ENCODE results near the gene RANBP3. TPM values are rescaled to one million over a fixed set of nuclear protein-coding genes. Genes with fewer than 3 reads are reported as not detected.

RANBP3 gene
- total RNA-seq, 2 donors from 2014 or later: 52.1 to 62.7 TPM

- H3K27me3 ChIP-seq: no peaks in the 10 kb centered on the region
- no peaks in the 10 kb centered on the region for H3K9me3 ChIP-seq
- intact Hi-C loops (cut with DNase I): no loop called here
- H3K4me1 ChIP-seq: peaks cover 22% of the 10 kb centered on the region
- no peak overlapping the region for H3K27ac ChIP-seq
- no peak for TF ChIP-seq CTCF (IDR thresholded peaks at IDR 0.05)
- H3K4me3 ChIP-seq: no peak overlapping the region
- no peak overlapping the region for H3K9ac ChIP-seq (ENCODE audit: low read depth in 2 of 2, low read length in 2 of 2)
- no peak for DNase-seq
- H3K36me3 ChIP-seq: no peaks in the 10 kb centered on the region
Measured at GRCh38 chr19:5956728-5957127, 21.2 kb downstream of the RANBP3 start.

- no peak for TF ChIP-seq CTCF (IDR thresholded peaks at IDR 0.05)
- Histone ChIP-seq H3K27me3 (no peaks in the 10 kb centered on the region), H3K9ac (ENCODE audit: low read depth in 2 of 2, low read length in 2 of 2) (no peak overlapping the region), H3K27ac (no peak overlapping the region), H3K9me3 (no peaks in the 10 kb centered on the region), H3K4me1 (peaks cover 18% of the 10 kb centered on the region), H3K4me3 (no peak overlapping the region), H3K36me3 (no peaks in the 10 kb centered on the region)
- intact Hi-C loops (cut with DNase I): no loop called here
- DNase-seq: no peak
Measured at GRCh38 chr19:5956323-5956722, 21.6 kb downstream of the RANBP3 start.

- intact Hi-C loops (cut with DNase I): no loop called here
- H3K4me3 ChIP-seq: no peak overlapping the region
- peak overlapping the region; percentile 48 for H3K27ac ChIP-seq
- no peak for TF ChIP-seq CTCF (IDR thresholded peaks at IDR 0.05)
- H3K4me1 ChIP-seq: peaks cover 17% of the 10 kb centered on the region
- no peak overlapping the region for H3K9ac ChIP-seq (ENCODE audit: low read depth in 2 of 2, low read length in 2 of 2)
- no peaks in the 10 kb centered on the region for H3K9me3 ChIP-seq
- H3K36me3 ChIP-seq: no peaks in the 10 kb centered on the region
- H3K27me3 ChIP-seq: no peaks in the 10 kb centered on the region
- DNase-seq: no peak
Measured at GRCh38 chr19:5955636-5955935, 22.4 kb downstream of the RANBP3 start.

- no peak overlapping the region for H3K4me3 ChIP-seq
- no peaks in the 10 kb centered on the region for H3K36me3 ChIP-seq
Measured at GRCh38 chr19:5954293-5954692, 23.6 kb downstream of the RANBP3 start.

GRCh38 chr19:5953680-5954213, 24.2 kb downstream of the RANBP3 start:
- H3K4me3 ChIP-seq: no peak overlapping the region
- H3K9me3 ChIP-seq: no peaks in the 10 kb centered on the region
- H3K27ac ChIP-seq: peak overlapping the region; percentile 48
- peaks cover 17% of the 10 kb centered on the region for H3K4me1 ChIP-seq
- no peak for TF ChIP-seq CTCF (IDR thresholded peaks at IDR 0.05)
- H3K36me3 ChIP-seq: no peaks in the 10 kb centered on the region
- H3K27me3 ChIP-seq: no peaks in the 10 kb centered on the region
- peak overlapping the region in 1 of 2 donors; percentile 22 for H3K9ac ChIP-seq (ENCODE audit: low read depth in 2 of 2, low read length in 2 of 2)
- intact Hi-C loops (cut with DNase I): no loop called here
- no peak for DNase-seq

More at GRCh38 chr19:5954293-5954692, 23.6 kb downstream of the RANBP3 start:
- Histone ChIP-seq H3K4me1 (peaks cover 17% of the 10 kb centered on the region), H3K9ac (ENCODE audit: low read depth in 2 of 2, low read length in 2 of 2) (peak overlapping the region in 1 of 2 donors; percentile 22), H3K9me3 (no peaks in the 10 kb centered on the region), H3K27me3 (no peaks in the 10 kb centered on the region), H3K27ac (peak overlapping the region; percentile 48)
- no peak for TF ChIP-seq CTCF (IDR thresholded peaks at IDR 0.05)
- DNase-seq: no peak
- intact Hi-C loops (cut with DNase I): no loop called here
